Measurements from ENCODE around the gene AKAP13. TPM values are rescaled to one million over a fixed set of nuclear protein-coding genes. Genes with fewer than 3 reads are reported as not detected.
A peak's percentile ranks its signal among the peaks of the same experiment; 100 is the strongest.

AKAP13 gene
- polyA plus RNA-seq, 2 donors = 27.6 to 35.7 TPM

- Histone ChIP-seq H3K4me1 (ENCODE audit: control insufficient read depth in 2 of 2, insufficient read depth in 2 of 2, low read length in 1 of 2) (peaks cover 0 to 5% of the 10 kb centered on the region in 2 donors), H3K4me3 (ENCODE audit: low read depth in 1 of 2, low read length in 2 of 2) (no peak overlapping the region), H3K27ac (ENCODE audit: low read depth in 2 of 2, low read length in 1 of 2) (no peak overlapping the region), H3K27me3 (ENCODE audit: control insufficient read depth in 1 of 2, insufficient read depth in 2 of 2, low read length in 2 of 2) (no peaks in the 10 kb centered on the region), H3K9me3 (ENCODE audit: control insufficient read depth in 2 of 2, insufficient read depth in 1 of 2, low read depth in 1 of 2, low read length in 1 of 2) (no peaks in the 10 kb centered on the region), H3K36me3 (ENCODE audit: control insufficient read depth in 2 of 2, insufficient read depth in 2 of 2, low read length in 1 of 2) (no peaks in the 10 kb centered on the region)
- WGBS, 2 donors = 58 to 67% methylated on average over 2 of the region's 2 CpGs
Measured at GRCh38 chr15:85496551-85497171, 116.3 kb downstream of the AKAP13 start.

- H3K36me3 ChIP-seq (ENCODE audit: control insufficient read depth in 2 of 2, insufficient read depth in 2 of 2, low read length in 1 of 2) = no peaks in the 10 kb centered on the region
- H3K9me3 ChIP-seq (ENCODE audit: control insufficient read depth in 2 of 2, insufficient read depth in 1 of 2, low read depth in 1 of 2, low read length in 1 of 2) = no peaks in the 10 kb centered on the region
- no peak overlapping the region for H3K4me3 ChIP-seq (ENCODE audit: low read depth in 1 of 2, low read length in 2 of 2)
- 60 to 77% methylated on average over 2 of the region's 2 CpGs for WGBS, 2 donors
- no peaks in the 10 kb centered on the region for H3K27me3 ChIP-seq (ENCODE audit: control insufficient read depth in 1 of 2, insufficient read depth in 2 of 2, low read length in 2 of 2)
- no peak overlapping the region for H3K27ac ChIP-seq (ENCODE audit: low read depth in 2 of 2, low read length in 1 of 2)
- H3K4me1 ChIP-seq (ENCODE audit: control insufficient read depth in 2 of 2, insufficient read depth in 2 of 2, low read length in 1 of 2) = peaks cover 0 to 5% of the 10 kb centered on the region in 2 donors
Measured at GRCh38 chr15:85497172-85497569, 116.8 kb downstream of the AKAP13 start.

- Histone ChIP-seq H3K36me3 (ENCODE audit: control insufficient read depth in 2 of 2, insufficient read depth in 2 of 2, low read length in 1 of 2) (no peaks in the 10 kb centered on the region), H3K4me3 (ENCODE audit: low read depth in 1 of 2, low read length in 2 of 2) (no peak overlapping the region), H3K27me3 (ENCODE audit: control insufficient read depth in 1 of 2, insufficient read depth in 2 of 2, low read length in 2 of 2) (no peaks in the 10 kb centered on the region), H3K4me1 (ENCODE audit: control insufficient read depth in 2 of 2, insufficient read depth in 2 of 2, low read length in 1 of 2) (peaks cover 0 to 5% of the 10 kb centered on the region in 2 donors), H3K27ac (ENCODE audit: low read depth in 2 of 2, low read length in 1 of 2) (no peak overlapping the region), H3K9me3 (ENCODE audit: control insufficient read depth in 2 of 2, insufficient read depth in 1 of 2, low read depth in 1 of 2, low read length in 1 of 2) (no peaks in the 10 kb centered on the region)
- WGBS, 2 donors = 87 to 89% methylated on average over 6 of the region's 6 CpGs
Measured at GRCh38 chr15:85498471-85498870, 118.1 kb downstream of the AKAP13 start.

GRCh38 chr15:85499371-85499887 lies 119.0 kb downstream of the AKAP13 start:
- Histone ChIP-seq H3K36me3 (ENCODE audit: control insufficient read depth in 2 of 2, insufficient read depth in 2 of 2, low read length in 1 of 2) (no peaks in the 10 kb centered on the region), H3K27me3 (ENCODE audit: control insufficient read depth in 1 of 2, insufficient read depth in 2 of 2, low read length in 2 of 2) (no peaks in the 10 kb centered on the region), H3K27ac (ENCODE audit: low read depth in 2 of 2, low read length in 1 of 2) (peak overlapping the region in 1 of 2 donors; percentile 40), H3K9me3 (ENCODE audit: control insufficient read depth in 2 of 2, insufficient read depth in 1 of 2, low read depth in 1 of 2, low read length in 1 of 2) (no peaks in the 10 kb centered on the region), H3K4me3 (ENCODE audit: low read depth in 1 of 2, low read length in 2 of 2) (no peak overlapping the region), H3K4me1 (ENCODE audit: control insufficient read depth in 2 of 2, insufficient read depth in 2 of 2, low read length in 1 of 2) (peaks cover 0 to 5% of the 10 kb centered on the region in 2 donors)
- WGBS, 2 donors = 62 to 72% methylated on average over 7 of the region's 7 CpGs

- no peak overlapping the region for H3K4me3 ChIP-seq (ENCODE audit: low read depth in 1 of 2, low read length in 2 of 2)
- no peaks in the 10 kb centered on the region for H3K27me3 ChIP-seq (ENCODE audit: control insufficient read depth in 1 of 2, insufficient read depth in 2 of 2, low read length in 2 of 2)
- H3K4me1 ChIP-seq (ENCODE audit: control insufficient read depth in 2 of 2, insufficient read depth in 2 of 2, low read length in 1 of 2) = peaks cover 0 to 5% of the 10 kb centered on the region in 2 donors
- WGBS, 2 donors = 69 to 72% methylated on average over 6 of the region's 6 CpGs
- no peaks in the 10 kb centered on the region for H3K36me3 ChIP-seq (ENCODE audit: control insufficient read depth in 2 of 2, insufficient read depth in 2 of 2, low read length in 1 of 2)
- H3K9me3 ChIP-seq (ENCODE audit: control insufficient read depth in 2 of 2, insufficient read depth in 1 of 2, low read depth in 1 of 2, low read length in 1 of 2) = no peaks in the 10 kb centered on the region
- no peak overlapping the region for H3K27ac ChIP-seq (ENCODE audit: low read depth in 2 of 2, low read length in 1 of 2)
Measured at GRCh38 chr15:85500060-85500708, 119.8 kb downstream of the AKAP13 start.

- 75 to 80% methylated on average over 4 of the region's 4 CpGs for WGBS, 2 donors
- H3K27me3 ChIP-seq (ENCODE audit: control insufficient read depth in 1 of 2, insufficient read depth in 2 of 2, low read length in 2 of 2) = no peaks in the 10 kb centered on the region
- H3K4me3 ChIP-seq (ENCODE audit: low read depth in 1 of 2, low read length in 2 of 2) = peak overlapping the region in 1 of 2 donors; percentile 7
- no peaks in the 10 kb centered on the region for H3K36me3 ChIP-seq (ENCODE audit: control insufficient read depth in 2 of 2, insufficient read depth in 2 of 2, low read length in 1 of 2)
- H3K4me1 ChIP-seq (ENCODE audit: control insufficient read depth in 2 of 2, insufficient read depth in 2 of 2, low read length in 1 of 2) = peaks cover 0 to 5% of the 10 kb centered on the region in 2 donors
- no peaks in the 10 kb centered on the region for H3K9me3 ChIP-seq (ENCODE audit: control insufficient read depth in 2 of 2, insufficient read depth in 1 of 2, low read depth in 1 of 2, low read length in 1 of 2)
- H3K27ac ChIP-seq (ENCODE audit: low read depth in 2 of 2, low read length in 1 of 2) = peak overlapping the region in 1 of 2 donors; percentile 10
Measured at GRCh38 chr15:85500729-85501128, 120.3 kb downstream of the AKAP13 start.

- 93% methylated on average over 2 of the region's 2 CpGs for WGBS, 2 donors
- Histone ChIP-seq H3K27ac (ENCODE audit: low read depth in 2 of 2, low read length in 1 of 2) (no peak overlapping the region), H3K9me3 (ENCODE audit: control insufficient read depth in 2 of 2, insufficient read depth in 1 of 2, low read depth in 1 of 2, low read length in 1 of 2) (no peaks in the 10 kb centered on the region), H3K36me3 (ENCODE audit: control insufficient read depth in 2 of 2, insufficient read depth in 2 of 2, low read length in 1 of 2) (no peaks in the 10 kb centered on the region), H3K4me3 (ENCODE audit: low read depth in 1 of 2, low read length in 2 of 2) (no peak overlapping the region), H3K4me1 (ENCODE audit: control insufficient read depth in 2 of 2, insufficient read depth in 2 of 2, low read length in 1 of 2) (peaks cover 0 to 5% of the 10 kb centered on the region in 2 donors), H3K27me3 (ENCODE audit: control insufficient read depth in 1 of 2, insufficient read depth in 2 of 2, low read length in 2 of 2) (no peaks in the 10 kb centered on the region)
Measured at GRCh38 chr15:85501574-85501973, 121.2 kb downstream of the AKAP13 start.

GRCh38 chr15:85503151-85503799 lies 122.9 kb downstream of the AKAP13 start:
- 77 to 79% methylated on average over 4 of the region's 4 CpGs for WGBS, 2 donors
- H3K4me3 ChIP-seq (ENCODE audit: low read depth in 1 of 2, low read length in 2 of 2) = no peak overlapping the region
- H3K9me3 ChIP-seq (ENCODE audit: control insufficient read depth in 2 of 2, insufficient read depth in 1 of 2, low read depth in 1 of 2, low read length in 1 of 2) = no peaks in the 10 kb centered on the region
- no peaks in the 10 kb centered on the region for H3K36me3 ChIP-seq (ENCODE audit: control insufficient read depth in 2 of 2, insufficient read depth in 2 of 2, low read length in 1 of 2)
- peaks cover 0 to 2% of the 10 kb centered on the region in 2 donors for H3K4me1 ChIP-seq (ENCODE audit: control insufficient read depth in 2 of 2, insufficient read depth in 2 of 2, low read length in 1 of 2)
- H3K27me3 ChIP-seq (ENCODE audit: control insufficient read depth in 1 of 2, insufficient read depth in 2 of 2, low read length in 2 of 2) = no peaks in the 10 kb centered on the region
- no peak overlapping the region for H3K27ac ChIP-seq (ENCODE audit: low read depth in 2 of 2, low read length in 1 of 2)

- Histone ChIP-seq H3K9me3 (ENCODE audit: control insufficient read depth in 2 of 2, insufficient read depth in 1 of 2, low read depth in 1 of 2, low read length in 1 of 2) (no peaks in the 10 kb centered on the region), H3K27ac (ENCODE audit: low read depth in 2 of 2, low read length in 1 of 2) (peak overlapping the region in 1 of 2 donors; percentile 35), H3K4me1 (ENCODE audit: control insufficient read depth in 2 of 2, insufficient read depth in 2 of 2, low read length in 1 of 2) (no peaks in the 10 kb centered on the region), H3K4me3 (ENCODE audit: low read depth in 1 of 2, low read length in 2 of 2) (no peak overlapping the region), H3K27me3 (ENCODE audit: control insufficient read depth in 1 of 2, insufficient read depth in 2 of 2, low read length in 2 of 2) (no peaks in the 10 kb centered on the region), H3K36me3 (ENCODE audit: control insufficient read depth in 2 of 2, insufficient read depth in 2 of 2, low read length in 1 of 2) (no peaks in the 10 kb centered on the region)
- WGBS, 2 donors = 65 to 68% methylated on average over 8 of the region's 8 CpGs
Measured at GRCh38 chr15:85504749-85505676, 124.6 kb downstream of the AKAP13 start.

All from esophagus (tissue), 2 donors.